GM23338 (cell line): ENCODE results near the gene ZNF485. TPM values are rescaled to one million over a fixed set of nuclear protein-coding genes. Genes with fewer than 3 reads are reported as not detected.

ENCODE experiments used
- ATAC-seq: fragments of 200-7000 bp; cut with Tn5 transposase; 3 replicates; pipeline ENCODE4 v1.9.1; 2020
- DNase-seq: peaks from one replicate; pipeline ENCODE4 v3.0.0-alpha.2; 2015; ENCODE audit warnings: low spot score
- H2AFZ ChIP-seq: fragments of 200-600 bp; sonication (generic); 2 replicates; pipeline ENCODE4 v1.8.0; 2016; ENCODE audit warnings: antibody characterized with exemption, mild to moderate bottlenecking, moderate library complexity
- H3F3A ChIP-seq: fragments of 200-600 bp; sonication (generic); replicated peaks from 2 replicates; pipeline ENCODE4 v1.8.0; 2017; ENCODE audit warnings: antibody characterized with exemption, mixed run types, low read depth
- H3K27ac ChIP-seq: fragments of 200-600 bp; sonication (generic); 2 replicates; pipeline ENCODE4 v1.6.1; 2016; ENCODE audit warnings: low read depth
- H3K27me3 ChIP-seq: fragments of 200-600 bp; sonication (generic); 2 replicates; pipeline ENCODE4 v1.8.0; 2016; ENCODE audit warnings: mild to moderate bottlenecking, mixed run types, moderate library complexity; ENCODE audit not compliant: insufficient read depth
- H3K36me3 ChIP-seq: fragments of 200-600 bp; sonication (generic); 2 replicates; pipeline ENCODE4 v1.8.0; 2016; ENCODE audit warnings: mild to moderate bottlenecking; ENCODE audit not compliant: insufficient read depth
- H3K4me1 ChIP-seq: fragments of 200-600 bp; sonication (generic); 2 replicates; pipeline ENCODE4 v1.8.0; 2016; ENCODE audit warnings: mild to moderate bottlenecking, moderate library complexity; ENCODE audit not compliant: insufficient read depth
- H3K4me2 ChIP-seq: fragments of 200-600 bp; sonication (generic); 2 replicates; pipeline ENCODE4 v1.7.1; 2017; ENCODE audit warnings: mixed run types
- H3K4me3 ChIP-seq: fragments of 200-600 bp; sonication (generic); 2 replicates; pipeline ENCODE4 v1.6.1; 2016; ENCODE audit warnings: mixed run types
- H3K79me2 ChIP-seq: fragments of 200-600 bp; sonication (generic); replicated peaks from 2 replicates; pipeline ENCODE4 v1.8.0; 2017; ENCODE audit warnings: mild to moderate bottlenecking; ENCODE audit not compliant: insufficient read depth
- H3K9me2 ChIP-seq: fragments of 200-600 bp; sonication (generic); 2 replicates; pipeline ENCODE4 v1.8.0; 2017; ENCODE audit not compliant: insufficient read depth
- H4K20me1 ChIP-seq: fragments of 200-600 bp; sonication (generic); replicated peaks from 2 replicates; pipeline ENCODE4 v1.8.0; 2017; ENCODE audit warnings: mild to moderate bottlenecking; ENCODE audit not compliant: insufficient read depth
- H3K27ac Mint-ChIP-seq: 2 replicates; pipeline ENCODE4 v1.8.0; 2020; ENCODE audit warnings: inconsistent platforms, mild to moderate bottlenecking, moderate library complexity, mixed read lengths
- H3K27me3 Mint-ChIP-seq: 3 replicates; pipeline ENCODE4 v1.8.0; 2022; ENCODE audit warnings: low read depth, mild to moderate bottlenecking, moderate library complexity, mixed read lengths, inconsistent platforms; ENCODE audit not compliant: insufficient read depth, poor library complexity
- H3K36me3 Mint-ChIP-seq: 3 replicates; pipeline ENCODE4 v1.8.0; 2021; ENCODE audit warnings: low read depth, mild to moderate bottlenecking, inconsistent platforms, moderate library complexity, mixed read lengths
- H3K4me1 Mint-ChIP-seq: 3 replicates; pipeline ENCODE4 v1.8.0; 2020; ENCODE audit warnings: mild to moderate bottlenecking, inconsistent platforms, mixed read lengths
- H3K4me3 Mint-ChIP-seq: 3 replicates; pipeline ENCODE4 v1.8.0; 2021; ENCODE audit warnings: moderate library complexity, mild to moderate bottlenecking, inconsistent platforms, mixed read lengths
- H3K9me3 Mint-ChIP-seq: 3 replicates; pipeline ENCODE4 v1.8.0; 2020; ENCODE audit warnings: moderate library complexity, mild to moderate bottlenecking, inconsistent platforms, mixed read lengths
- CREB1 ChIP-seq: fragments of 250-450 bp; sonication (Bioruptor Pico); IDR thresholded peaks from 2 replicates; pipeline ENCODE4 v1.5.0; 2020; ENCODE audit warnings: low read depth, mild to moderate bottlenecking, moderate library complexity
- ETS1 ChIP-seq: IDR thresholded peaks from 2 replicates; pipeline ENCODE4 v1.6.1; 2016; ENCODE audit warnings: antibody characterized with exemption
- ZNF114 ChIP-seq: fragments of 250-450 bp; sonication (Bioruptor Pico); IDR thresholded peaks from 2 replicates; pipeline ENCODE4 v1.5.0; 2020; ENCODE audit warnings: mild to moderate bottlenecking, moderate library complexity
- ZNF331 ChIP-seq: fragments of 250-450 bp; sonication (Bioruptor Pico); IDR thresholded peaks from 2 replicates; pipeline ENCODE4 v1.5.0; 2020; ENCODE audit warnings: low read depth, mild to moderate bottlenecking, moderate library complexity
- polyA plus RNA-seq: library from polyadenylated mRNA; unstranded; fragments of >200 nt; fragmentation: Nextera tagmentation; extraction: Ambion mirVana; gene quantifications from 2 replicates; pipeline ENCODE4 v1.2.1, GENCODE V29; 2016
- total RNA-seq: library from RNA; depleted of rRNA; stranded (reverse); fragments of >200 nt; shearing (Covaris generic); gene quantifications from 2 replicates; pipeline ENCODE4 v1.2.3, GENCODE V29; 2014
- TF ChIP-seq, protein P1 (sequence below), 2 experiments: fragments of 200-600 bp in 1 of 2; sonication (generic) in 1 of 2; conservative IDR thresholded peaks; 2 replicates each; pipeline versions ENCODE4 v1.5.1 to v1.6.1; 2016 to 2017; ENCODE audit warnings: antibody characterized with exemption in 2 of 2, low read depth in 2 of 2, mild to moderate bottlenecking in 2 of 2, moderate library complexity in 1 of 2
- TF ChIP-seq, protein P2 (sequence below): fragments of 250-450 bp; sonication (Bioruptor Pico); IDR thresholded peaks from 2 replicates; pipeline ENCODE4 v1.5.0; 2020; ENCODE audit warnings: mild to moderate bottlenecking, moderate library complexity

ZNF485 gene
- total and polyA plus RNA-seq, 2 experiments from 2014 or later: 5.7 to 7.8 TPM

- no peaks in the 10 kb centered on the region for H3K36me3 ChIP-seq
- no peak for TF ChIP-seq CREB1 (CRISPR knock-in tag)
- TF ChIP-seq, protein P1, sequence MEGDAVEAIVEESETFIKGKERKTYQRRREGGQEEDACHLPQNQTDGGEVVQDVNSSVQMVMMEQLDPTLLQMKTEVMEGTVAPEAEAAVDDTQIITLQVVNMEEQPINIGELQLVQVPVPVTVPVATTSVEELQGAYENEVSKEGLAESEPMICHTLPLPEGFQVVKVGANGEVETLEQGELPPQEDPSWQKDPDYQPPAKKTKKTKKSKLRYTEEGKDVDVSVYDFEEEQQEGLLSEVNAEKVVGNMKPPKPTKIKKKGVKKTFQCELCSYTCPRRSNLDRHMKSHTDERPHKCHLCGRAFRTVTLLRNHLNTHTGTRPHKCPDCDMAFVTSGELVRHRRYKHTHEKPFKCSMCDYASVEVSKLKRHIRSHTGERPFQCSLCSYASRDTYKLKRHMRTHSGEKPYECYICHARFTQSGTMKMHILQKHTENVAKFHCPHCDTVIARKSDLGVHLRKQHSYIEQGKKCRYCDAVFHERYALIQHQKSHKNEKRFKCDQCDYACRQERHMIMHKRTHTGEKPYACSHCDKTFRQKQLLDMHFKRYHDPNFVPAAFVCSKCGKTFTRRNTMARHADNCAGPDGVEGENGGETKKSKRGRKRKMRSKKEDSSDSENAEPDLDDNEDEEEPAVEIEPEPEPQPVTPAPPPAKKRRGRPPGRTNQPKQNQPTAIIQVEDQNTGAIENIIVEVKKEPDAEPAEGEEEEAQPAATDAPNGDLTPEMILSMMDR (conservative IDR thresholded peaks at IDR 0.05; ENCODE audit: low read depth in 2 of 2): no peak
- TF ChIP-seq ZNF331 (CRISPR knock-in tag): no peak
- TF ChIP-seq, protein P2, sequence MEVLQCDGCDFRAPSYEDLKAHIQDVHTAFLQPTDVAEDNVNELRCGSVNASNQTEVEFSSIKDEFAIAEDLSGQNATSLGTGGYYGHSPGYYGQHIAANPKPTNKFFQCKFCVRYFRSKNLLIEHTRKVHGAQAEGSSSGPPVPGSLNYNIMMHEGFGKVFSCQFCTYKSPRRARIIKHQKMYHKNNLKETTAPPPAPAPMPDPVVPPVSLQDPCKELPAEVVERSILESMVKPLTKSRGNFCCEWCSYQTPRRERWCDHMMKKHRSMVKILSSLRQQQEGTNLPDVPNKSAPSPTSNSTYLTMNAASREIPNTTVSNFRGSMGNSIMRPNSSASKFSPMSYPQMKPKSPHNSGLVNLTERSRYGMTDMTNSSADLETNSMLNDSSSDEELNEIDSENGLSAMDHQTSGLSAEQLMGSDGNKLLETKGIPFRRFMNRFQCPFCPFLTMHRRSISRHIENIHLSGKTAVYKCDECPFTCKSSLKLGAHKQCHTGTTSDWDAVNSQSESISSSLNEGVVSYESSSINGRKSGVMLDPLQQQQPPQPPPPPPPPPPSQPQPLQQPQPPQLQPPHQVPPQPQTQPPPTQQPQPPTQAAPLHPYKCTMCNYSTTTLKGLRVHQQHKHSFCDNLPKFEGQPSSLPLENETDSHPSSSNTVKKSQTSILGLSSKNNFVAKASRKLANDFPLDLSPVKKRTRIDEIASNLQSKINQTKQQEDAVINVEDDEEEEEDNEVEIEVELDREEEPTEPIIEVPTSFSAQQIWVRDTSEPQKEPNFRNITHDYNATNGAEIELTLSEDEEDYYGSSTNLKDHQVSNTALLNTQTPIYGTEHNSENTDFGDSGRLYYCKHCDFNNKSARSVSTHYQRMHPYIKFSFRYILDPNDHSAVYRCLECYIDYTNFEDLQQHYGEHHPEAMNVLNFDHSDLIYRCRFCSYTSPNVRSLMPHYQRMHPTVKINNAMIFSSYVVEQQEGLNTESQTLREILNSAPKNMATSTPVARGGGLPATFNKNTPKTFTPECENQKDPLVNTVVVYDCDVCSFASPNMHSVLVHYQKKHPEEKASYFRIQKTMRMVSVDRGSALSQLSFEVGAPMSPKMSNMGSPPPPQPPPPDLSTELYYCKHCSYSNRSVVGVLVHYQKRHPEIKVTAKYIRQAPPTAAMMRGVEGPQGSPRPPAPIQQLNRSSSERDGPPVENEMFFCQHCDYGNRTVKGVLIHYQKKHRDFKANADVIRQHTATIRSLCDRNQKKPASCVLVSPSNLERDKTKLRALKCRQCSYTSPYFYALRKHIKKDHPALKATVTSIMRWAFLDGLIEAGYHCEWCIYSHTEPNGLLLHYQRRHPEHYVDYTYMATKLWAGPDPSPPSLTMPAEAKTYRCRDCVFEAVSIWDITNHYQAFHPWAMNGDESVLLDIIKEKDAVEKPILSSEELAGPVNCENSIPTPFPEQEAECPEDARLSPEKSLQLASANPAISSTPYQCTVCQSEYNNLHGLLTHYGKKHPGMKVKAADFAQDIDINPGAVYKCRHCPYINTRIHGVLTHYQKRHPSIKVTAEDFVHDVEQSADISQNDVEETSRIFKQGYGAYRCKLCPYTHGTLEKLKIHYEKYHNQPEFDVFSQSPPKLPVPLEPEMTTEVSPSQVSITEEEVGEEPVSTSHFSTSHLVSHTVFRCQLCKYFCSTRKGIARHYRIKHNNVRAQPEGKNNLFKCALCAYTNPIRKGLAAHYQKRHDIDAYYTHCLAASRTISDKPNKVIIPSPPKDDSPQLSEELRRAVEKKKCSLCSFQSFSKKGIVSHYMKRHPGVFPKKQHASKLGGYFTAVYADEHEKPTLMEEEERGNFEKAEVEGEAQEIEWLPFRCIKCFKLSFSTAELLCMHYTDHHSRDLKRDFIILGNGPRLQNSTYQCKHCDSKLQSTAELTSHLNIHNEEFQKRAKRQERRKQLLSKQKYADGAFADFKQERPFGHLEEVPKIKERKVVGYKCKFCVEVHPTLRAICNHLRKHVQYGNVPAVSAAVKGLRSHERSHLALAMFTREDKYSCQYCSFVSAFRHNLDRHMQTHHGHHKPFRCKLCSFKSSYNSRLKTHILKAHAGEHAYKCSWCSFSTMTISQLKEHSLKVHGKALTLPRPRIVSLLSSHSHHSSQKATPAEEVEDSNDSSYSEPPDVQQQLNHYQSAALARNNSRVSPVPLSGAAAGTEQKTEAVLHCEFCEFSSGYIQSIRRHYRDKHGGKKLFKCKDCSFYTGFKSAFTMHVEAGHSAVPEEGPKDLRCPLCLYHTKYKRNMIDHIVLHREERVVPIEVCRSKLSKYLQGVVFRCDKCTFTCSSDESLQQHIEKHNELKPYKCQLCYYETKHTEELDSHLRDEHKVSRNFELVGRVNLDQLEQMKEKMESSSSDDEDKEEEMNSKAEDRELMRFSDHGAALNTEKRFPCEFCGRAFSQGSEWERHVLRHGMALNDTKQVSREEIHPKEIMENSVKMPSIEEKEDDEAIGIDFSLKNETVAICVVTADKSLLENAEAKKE (CRISPR knock-in tag): no peak
- TF ChIP-seq ETS1: no peak
- TF ChIP-seq ZNF114 (CRISPR knock-in tag): no peak
- Mint-ChIP-seq H3K27me3 (no peaks in the 10 kb centered on the region), H3K4me3 (no peak overlapping the region), H3K27ac (no peak overlapping the region), H3K4me1 (no peaks in the 10 kb centered on the region), H3K9me3 (peaks cover 26% of the 10 kb centered on the region), H3K36me3 (peaks cover 4% of the 10 kb centered on the region; the same call in 1 of the 3 replicates)
- no peak for DNase-seq
- H3F3A ChIP-seq: no peaks in the 10 kb centered on the region
- no peaks in the 10 kb centered on the region for H4K20me1 ChIP-seq
- no peak for ATAC-seq
- H3K79me2 ChIP-seq: no peaks in the 10 kb centered on the region
- no peaks in the 10 kb centered on the region for H3K27me3 ChIP-seq
- no peak overlapping the region for H3K27ac ChIP-seq
- no peaks in the 10 kb centered on the region for H3K4me1 ChIP-seq
- H3K4me2 ChIP-seq: no peak overlapping the region
- no peak overlapping the region for H2AFZ ChIP-seq
- H3K9me2 ChIP-seq: peaks cover 17% of the 10 kb centered on the region
- no peak overlapping the region for H3K4me3 ChIP-seq
Measured at GRCh38 chr10:43627942-43628341, 21.7 kb downstream of the ZNF485 start.
